CD1c-positive myeloid dendritic cell (primary cell): ENCODE data around the gene TXNDC9.
"Not testable (repeated sequence)": the region's sequence is repeated elsewhere in the genome, so short reads cannot be mapped to it uniquely, and the experiment has no call there.

Experiments
- DNase-seq: peaks from one replicate; pipeline ENCODE4 v3.0.0-alpha.2; 2016; ENCODE audit errors: extremely low spot score

The TXNDC9 gene, protein sequence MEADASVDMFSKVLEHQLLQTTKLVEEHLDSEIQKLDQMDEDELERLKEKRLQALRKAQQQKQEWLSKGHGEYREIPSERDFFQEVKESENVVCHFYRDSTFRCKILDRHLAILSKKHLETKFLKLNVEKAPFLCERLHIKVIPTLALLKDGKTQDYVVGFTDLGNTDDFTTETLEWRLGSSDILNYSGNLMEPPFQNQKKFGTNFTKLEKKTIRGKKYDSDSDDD

DNA sequence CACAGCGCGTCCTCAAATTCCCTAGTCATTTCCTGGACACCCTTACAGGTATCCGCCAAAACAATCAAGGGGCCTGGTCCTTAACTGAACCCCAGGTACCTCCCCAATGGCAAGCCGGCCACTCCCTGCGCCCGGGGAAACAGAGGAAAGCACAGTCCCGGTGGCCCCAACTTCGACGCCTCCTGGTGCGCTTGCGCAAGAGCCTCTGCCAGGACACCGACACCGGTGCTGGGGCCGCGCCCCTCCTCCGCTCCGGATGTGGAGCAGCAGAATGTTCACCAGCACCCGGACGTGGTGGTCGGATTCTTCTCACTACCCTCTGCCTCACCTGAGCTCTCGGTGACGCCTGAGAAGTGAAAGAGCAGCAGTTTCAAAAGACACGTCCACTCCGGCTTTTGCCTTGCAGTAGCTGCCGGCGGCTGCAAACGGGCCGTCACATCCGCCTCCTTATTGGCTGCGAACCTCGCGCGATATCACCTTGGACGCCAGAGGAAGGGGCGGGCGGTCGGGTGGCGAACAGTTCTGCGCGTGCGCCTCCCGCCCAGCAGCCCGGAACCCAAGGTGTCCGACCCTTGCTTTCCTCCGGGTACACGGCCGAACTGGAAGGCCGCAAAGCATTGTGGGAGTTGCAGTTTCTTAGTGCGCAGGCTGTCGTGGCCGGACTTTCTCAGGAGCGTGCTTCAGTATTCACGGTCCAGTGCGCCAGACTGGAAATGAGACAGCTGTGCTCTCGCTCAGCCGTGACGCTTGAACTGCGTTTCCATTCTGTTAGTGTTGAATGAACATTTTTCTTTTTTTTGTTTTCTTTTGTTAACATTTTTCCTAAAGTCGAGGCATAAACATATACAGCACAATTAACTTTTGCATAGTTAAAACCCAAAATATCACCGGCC is at the start of gene TXNDC9:
TXNDC9 (minus strand) TSS at position 423 of the 893 bp plus-strand sequence. CDS start 3,123 bp downstream, outside the sequence.
- DNase-seq: peak; percentile 99

DNA sequence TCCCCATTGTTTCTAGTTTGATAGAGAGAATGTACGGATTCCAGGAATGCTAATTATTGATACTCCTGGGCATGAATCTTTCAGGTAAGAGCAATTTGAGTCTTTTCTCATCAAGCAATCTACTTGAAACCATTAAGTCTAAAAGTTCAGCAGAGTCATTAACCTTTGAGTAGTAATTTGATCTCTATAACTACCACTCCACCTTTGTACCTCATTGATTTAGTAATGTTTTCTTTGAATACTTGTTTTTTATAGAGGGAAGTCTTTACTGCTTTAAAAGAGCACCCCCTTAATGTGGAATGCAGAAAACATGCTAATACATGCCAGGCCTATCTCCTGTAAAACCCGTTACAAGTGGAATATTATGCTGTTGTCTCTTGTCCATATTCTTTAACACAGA is 46.0 kb upstream of the TXNDC9 start:
- DNase-seq: no peak

DNA sequence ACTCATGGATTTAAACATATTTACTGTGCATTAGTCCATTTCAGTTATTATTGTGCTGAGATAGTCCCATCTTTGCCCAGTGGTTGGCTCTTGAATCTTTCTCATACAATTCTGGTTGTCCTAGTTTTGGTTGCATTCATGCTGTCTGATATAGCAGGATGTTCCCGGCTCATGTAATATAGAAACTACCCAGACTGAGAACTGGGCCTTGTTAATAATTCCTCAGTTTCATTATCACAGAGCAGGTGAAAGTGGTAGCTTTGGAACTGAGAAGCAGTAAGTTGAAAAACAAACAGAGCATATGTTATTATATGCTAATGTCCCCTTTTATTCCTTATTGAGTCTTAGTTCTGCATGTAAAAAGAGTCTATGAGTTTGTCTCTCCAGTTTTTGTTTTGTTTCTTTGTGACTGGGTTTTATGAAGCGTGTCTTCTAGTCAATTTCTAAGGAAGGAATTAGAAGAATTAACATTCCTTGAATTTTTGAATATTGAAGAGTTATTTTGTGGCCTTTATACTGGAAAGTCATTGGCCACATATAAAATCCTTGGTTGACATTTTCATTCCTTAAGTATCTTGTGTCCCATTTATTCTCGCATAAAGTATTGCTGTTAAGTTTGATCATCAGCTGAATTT is 44.4 kb upstream of the TXNDC9 start:
- no peak for DNase-seq

DNA sequence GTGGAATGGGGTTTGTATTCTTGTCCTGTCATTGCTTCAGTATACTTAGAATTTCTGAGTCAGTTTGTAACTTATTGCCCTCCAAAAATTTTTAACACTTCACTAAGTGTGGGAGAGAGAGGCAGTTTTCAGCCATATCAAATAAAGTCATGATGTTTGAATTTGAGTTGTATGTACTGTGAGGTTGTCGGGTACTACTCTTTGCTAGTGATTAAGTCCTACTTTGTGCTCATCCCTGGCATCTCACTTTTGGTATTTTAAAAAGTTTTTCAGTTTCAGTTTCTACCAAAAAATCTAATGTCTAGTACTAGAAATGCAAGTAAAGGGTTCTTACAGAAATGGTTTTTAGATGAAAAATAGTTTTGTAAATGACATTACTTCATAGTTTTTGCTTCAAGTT is 41.7 kb upstream of the TXNDC9 start:
- DNase-seq: no peak

DNA sequence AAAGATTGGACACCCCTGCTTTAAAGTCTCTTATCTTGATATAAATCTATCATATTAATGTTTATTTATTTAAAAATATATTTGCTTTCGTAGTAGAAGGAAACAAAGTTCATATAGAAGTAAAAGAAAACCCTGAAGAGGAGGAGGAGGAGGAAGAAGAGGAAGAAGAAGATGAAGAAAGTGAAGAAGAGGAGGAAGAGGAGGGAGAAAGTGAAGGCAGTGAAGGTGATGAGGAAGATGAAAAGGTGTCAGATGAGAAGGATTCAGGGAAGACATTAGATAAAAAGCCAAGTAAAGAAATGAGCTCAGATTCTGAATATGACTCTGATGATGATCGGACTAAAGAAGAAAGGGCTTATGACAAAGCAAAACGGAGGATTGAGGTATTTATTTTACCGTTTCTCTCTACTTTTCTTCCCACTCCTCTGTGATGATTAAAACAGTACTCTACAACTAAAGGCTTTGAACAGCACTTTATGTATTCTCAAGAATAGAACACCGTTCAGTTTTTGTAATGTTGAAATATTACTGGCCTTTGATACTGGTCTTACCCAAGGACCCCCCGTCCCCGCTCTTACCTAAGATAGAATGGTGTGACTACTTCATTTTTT is 40.2 kb upstream of the TXNDC9 start:
- DNase-seq: no peak

DNA sequence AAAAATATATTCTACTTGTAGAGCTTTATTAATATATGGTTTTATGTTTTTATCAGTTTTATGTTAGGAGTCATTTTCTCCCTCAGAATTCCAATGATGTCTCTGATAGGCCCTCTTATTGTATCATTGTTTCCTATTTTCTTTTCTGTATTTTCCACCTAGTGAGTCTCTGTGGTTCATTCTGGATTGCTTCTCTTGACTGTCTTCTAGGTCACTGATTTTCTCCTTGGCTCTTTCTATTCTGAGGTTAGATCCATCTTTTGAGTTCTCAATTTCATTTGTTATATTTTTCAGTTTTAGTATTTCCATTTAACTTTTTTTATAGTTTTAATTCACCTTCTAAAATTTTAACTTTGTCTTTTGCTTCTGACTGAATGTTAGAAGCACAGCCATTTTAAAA is 38.6 kb upstream of the TXNDC9 start:
- DNase-seq: no peak

DNA sequence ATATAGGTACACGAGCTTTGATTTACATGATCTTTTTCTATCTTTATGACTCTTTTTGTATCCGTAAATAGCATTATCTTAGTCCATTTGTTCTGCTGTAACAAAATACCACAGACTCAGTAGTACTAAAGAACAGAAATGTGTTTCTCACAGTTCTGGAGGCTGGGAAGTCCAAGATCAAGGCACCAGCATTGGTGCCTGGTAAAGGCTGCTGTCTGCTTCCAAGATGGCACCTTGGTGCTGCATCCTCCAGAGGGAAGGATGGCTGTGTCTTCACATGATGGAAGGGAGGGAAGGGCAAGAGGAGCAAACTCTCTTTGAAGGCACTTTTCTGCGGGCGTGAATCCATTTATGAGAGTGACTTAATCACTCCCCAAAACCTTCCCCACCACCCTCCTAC is 37.0 kb upstream of the TXNDC9 start:
- no peak for DNase-seq

DNA sequence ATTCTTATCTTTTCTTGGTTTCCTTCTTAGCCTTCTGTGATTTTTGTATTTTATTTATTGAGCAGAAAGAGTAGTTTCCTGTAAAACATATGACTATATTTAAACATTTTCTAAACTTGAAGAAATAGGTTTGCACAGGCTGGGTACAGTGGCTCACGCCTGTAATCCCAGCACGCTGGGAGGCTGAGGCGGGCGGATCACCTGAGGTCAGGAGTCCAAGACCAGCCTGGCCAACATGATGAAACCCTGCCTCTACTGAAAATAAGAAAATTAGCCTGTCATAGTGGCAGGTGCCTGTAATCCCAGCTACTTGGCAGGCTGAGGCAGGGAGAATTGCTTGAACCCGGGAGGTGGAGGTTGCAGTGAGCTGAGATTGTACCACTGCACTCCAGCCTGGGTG is 32.7 kb upstream of the TXNDC9 start:
- DNase-seq: not testable (repeated sequence)

DNA sequence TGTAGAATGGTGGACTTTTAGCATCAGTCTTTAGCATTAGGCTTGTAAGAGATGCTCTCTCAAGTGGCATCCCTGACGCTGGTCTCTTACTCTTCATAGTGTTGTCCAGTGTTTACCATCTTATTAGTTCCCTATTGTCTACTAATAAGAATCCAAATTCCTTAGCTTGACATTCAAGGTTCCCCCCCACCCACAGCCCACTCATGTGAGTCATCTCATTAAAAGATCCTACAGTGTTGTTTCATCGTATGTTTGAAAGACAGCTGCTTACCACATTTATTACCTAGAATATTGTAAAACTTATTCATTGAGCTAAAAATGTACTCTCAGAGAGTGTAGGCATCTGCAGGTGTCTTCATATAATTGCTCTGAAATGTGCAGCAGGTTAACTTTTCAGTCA is 29.5 kb upstream of the TXNDC9 start:
- DNase-seq: no peak

DNA sequence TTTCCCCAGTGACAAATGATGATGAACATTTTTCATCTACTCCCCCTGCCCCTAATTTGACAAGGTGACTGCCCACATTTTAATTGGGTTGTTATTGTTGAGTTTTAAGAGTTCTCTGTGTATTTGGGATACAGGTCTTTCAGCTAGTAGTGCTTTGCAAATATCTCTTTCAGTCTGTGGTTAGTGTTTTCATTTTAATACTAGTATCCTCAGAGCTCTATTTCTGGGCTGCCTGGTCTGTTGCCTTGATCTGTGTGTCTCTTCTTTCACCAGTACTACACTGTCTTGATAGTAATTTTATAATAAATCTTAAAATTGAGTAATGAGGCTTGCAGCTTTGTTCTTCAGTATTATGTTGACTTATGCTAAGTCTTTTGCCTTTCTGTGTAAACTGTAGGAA is 20.7 kb upstream of the TXNDC9 start:
- DNase-seq: no peak

DNA sequence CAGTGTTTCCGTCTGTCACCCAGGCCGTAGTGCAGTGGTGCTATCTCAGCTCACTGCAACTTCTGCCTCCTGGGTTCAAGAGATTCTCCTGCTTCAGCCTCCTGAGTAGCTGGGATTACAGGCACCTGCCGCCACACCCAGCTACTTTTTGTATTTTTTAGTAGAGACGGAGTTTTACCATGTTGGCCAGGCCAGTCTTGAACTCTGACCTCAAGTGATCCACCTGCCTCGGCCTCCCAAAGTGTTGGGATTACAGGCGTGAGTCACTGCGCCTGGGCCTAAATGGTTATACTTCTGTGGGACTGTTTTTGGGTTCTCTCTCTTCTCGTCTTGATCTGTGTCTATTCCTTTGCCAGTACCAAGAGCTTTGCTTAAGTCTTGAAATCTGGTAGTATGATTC is 18.7 kb upstream of the TXNDC9 start:
- DNase-seq: not testable (repeated sequence)

DNA sequence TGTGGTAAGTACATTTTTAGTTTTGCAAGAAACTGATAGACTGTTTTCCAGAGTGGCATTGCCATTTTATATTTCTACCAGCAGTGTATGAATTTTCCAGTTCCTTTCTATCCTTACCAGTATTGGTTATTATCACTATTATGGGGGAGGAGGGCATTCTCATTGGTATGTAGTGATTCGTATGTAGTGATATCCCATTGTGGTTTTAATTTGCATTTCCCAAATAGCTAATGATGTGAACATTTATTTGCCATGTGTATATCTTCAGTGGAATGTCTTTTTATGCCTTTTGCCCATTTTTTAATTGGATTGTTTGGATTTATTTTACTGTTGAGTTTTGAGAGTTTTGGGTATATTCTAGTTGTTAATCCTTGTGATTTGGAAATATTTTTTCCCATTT is 17.9 kb upstream of the TXNDC9 start:
- DNase-seq: no peak

DNA sequence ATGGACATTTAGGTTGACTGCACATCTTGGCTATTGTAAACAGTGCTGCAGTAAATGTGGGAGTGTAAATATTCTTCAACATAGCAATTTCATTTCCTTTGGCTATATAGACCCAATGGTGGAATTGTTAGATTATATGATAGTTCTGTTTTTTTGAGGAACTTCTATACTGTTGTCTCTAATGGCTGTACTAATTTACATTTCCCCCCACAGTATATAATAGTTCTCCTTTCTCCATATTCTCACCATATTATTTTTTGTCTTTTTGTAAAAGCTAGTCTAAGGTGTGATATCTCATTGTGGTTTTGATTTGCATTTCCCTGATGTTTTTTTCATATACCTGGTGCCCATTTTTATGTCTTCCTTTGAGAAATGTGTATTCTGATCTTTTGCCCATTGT is 14.1 kb upstream of the TXNDC9 start:
- no peak for DNase-seq

DNA sequence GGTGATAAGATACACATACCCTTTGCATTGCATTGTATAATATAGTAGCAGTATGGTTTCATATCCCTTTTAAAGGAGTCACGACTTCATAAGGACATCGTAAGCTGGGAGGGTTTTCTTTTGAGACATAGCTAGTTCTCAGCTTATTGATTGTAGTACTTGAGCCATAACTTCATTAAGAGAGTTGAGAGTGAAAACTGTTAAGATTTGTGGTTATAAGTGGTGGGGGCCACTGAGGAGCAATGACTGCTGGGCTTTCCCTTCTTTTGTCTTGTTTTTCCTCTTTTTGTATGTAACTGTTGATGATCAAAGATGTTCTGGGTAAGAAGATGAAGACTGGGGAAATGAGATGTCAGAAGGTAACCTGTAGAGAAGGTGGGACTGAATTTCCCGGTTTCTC is 12.0 kb upstream of the TXNDC9 start:
- DNase-seq: no peak

DNA sequence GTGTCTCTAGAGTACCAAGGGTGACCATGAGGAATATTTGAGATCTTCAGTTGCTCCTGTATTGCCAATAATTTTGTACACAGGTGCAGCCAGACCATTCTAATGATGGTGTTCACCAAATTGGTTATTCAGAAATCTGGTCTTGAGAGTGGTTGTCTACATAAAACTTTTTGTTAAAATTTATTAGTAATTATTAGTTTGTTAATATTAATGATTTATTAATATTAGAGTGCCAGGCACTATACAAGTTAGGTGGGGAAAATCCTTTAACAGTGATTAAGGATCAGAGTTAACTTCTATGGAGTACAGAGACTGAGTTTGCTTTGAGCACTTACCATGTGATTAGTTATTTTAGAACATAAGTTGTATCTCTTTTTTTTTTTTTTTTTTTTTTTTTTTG is 10.1 kb upstream of the TXNDC9 start:
- no peak for DNase-seq

DNA sequence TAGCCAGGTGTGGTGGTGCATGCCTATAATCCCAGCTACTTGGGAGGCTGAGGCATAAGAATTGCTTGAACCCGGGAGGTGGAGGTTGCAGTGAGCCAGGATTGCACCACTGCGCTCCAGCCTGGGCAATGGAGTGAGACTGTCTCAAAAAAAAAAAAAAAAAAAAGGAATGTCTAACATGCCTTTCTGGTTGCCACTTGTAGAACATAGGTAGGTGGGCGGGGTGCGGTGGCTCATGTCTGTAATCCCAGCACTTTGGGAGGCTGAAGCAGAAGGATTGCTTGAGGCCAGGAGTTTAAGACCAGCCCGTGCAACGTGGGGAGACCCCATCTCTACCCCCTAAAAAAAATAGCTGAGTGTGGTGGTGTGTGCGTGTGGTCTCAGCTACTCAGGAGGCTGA is 9.3 kb upstream of the TXNDC9 start:
- not testable (repeated sequence) for DNase-seq

DNA sequence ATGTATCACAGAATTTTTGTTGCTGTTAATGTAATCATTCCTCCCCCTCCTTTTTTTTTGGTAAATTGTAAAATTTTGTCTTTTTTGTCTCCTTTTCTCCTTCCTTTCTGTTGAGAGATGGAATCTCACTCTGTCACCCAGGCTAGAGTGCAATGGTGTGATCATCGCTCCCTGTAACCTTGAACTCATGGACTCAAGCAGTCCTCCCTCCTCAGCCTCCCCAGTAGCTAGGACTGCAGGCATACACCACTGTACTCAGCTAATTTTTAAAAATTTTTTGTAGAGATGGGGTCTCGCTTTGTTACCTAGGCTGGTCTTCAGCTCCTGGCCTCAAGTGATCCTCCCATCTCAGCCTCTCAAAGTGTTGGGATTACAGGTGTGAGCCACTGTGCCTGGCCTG is 6.4 kb upstream of the TXNDC9 start:
- DNase-seq: no peak

DNA sequence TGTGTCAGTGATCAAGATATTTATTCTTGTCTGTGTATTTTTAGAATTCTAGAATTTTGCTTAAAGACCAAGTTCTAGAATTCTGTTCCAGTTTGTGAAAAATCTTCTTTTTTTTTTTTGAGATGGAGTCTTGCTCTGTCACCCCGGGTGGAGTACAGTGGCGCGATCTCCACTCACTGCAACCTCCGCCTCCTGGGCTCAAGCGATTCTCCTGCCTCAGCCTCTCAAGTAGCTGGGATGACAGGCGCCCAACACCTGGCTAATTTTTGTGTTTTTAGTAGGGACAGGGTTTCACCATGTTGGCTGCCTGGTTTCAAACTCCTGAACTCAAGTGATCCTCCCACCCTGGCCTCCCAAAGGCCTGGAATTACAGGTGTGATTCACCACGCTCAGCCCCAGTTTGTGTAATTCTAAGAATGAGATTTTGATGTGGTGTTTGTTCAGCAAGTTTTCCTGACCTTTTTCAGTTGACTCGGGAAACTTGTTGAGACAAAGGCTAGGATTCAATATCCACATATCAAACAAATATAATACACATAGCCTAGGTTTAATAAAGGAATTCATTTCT is 4.6 kb upstream of the TXNDC9 start:
- no peak for DNase-seq

DNA sequence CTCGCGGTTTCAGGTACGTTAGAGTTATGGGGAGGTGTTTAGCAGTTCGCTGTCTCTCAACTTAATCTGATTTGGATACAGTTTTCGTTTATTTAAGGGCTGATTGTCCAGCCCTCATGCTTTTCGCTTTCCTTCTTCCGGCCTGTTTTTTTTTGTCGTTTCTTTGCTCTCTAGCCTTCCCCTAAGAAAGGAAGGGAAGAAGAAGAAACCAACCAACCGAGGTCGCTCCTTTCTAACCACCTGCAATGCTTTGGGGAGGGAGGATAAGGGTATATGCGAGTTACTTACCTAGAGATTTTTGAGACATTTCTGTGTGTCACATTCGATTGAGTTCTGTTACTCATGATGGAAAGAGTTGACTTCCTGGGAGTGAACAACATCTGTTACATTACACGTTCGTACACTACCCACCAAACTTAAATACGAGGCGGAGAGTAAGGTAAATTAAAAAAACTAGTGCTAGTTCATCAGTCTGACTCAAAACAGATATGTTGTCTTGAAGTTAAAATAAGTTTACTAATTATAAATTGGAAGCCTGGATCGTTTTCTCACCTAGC is 2.0 kb upstream of the TXNDC9 start:
- DNase-seq: peak; percentile 9

DNA sequence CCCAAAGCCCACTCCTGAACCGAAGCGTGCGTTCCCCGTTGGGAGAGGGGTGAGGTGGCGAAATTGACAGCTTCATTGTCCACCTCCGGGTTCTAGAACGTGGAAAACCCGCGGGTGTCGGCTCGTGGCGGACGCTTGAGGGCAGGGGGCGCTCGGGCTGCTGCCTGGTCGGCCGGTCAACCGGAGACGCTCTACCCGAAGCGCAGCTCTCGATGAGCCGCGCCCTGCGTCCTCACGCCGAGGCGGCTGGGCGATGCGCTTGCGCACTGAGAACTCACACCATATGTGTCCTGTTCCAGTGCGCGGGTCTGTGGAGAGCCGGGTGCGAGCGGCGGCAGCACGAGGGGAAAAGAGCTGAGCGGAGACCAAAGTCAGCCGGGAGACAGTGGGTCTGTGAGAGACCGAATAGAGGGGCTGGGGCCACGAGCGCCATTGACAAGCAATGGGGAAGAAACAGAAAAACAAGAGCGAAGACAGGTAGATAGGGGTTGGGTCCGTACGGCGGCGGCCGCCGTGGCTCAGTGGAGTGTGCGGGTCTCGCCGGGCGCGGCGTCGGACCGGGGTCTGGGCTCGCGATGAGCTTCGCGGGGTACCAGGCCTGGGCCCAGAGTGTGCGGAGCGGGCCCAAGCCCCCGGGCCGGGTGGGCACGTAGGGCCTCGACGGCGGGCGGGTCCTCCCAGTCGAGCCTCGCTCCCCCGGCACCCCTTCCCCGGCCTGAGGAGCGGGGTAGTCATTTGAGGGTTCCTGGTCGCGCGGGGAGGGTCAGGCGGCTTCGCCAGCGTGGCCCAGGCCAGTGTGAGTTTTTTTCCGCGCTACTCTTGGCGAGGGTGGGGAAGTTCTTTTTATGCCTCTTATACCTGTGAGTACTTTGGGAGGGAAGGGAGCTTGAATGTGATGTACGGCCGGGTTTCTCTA is 1.2 kb upstream of the TXNDC9 start, which contains the start of gene EIF5B:
EIF5B (plus strand) TSS at position 277 of the 916 bp plus-strand sequence; CDS start at position 443, 166 bp downstream.
- peak; percentile 98 for DNase-seq

DNA sequence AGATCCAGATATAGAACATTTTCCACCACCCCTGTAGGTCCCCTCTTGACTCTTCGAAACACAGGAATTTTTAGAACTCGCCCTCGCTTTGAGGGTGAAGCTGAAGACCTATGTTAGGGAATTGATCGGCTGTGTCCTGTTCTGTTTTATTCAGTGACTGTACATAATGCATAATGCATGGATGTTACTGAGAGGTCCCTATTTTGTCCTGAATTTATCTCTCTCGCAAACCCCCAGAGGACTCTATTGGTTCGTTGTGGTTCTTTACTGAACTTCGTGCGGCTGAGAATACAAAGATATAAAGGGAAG is 625 bp upstream of the TXNDC9 start:
- no peak for DNase-seq
